GM12878 (cell line): ENCODE measurements around the gene NKG7. TPM values are rescaled to one million over a fixed set of nuclear protein-coding genes. Genes with fewer than 3 reads are reported as not detected.

Source experiments
- ATAC-seq: fragments of 200-7000 bp; cut with Tn5 transposase; 3 replicates; pipeline ENCODE4 v1.9.1; 2020; ENCODE audit warnings: mild to moderate bottlenecking, moderate library complexity
- BruUV-seq: library from RNA; stranded (reverse); fragments of 400-500 nt; replicated peaks from 2 replicates; lab custom pipeline; 2021; lab: Mats Ljungman, UMichigan
- CTCF ChIA-PET: fragments of 300-600 bp; sonication (Branson Sonifier 250); formaldehyde crosslinking; extraction: SDS; loops from one replicate; lab custom pipeline; 2021; ENCODE audit warnings: inconsistent platforms; lab: Yijun Ruan, JAX
- POLR2A ChIA-PET: fragments of 350-600 bp; formaldehyde crosslinking; extraction: SDS; loops from one replicate; lab custom pipeline; 2021; ENCODE audit warnings: inconsistent platforms; lab: Charles Lee
- RAD21 ChIA-PET: fragments of 300-600 bp; sonication (Branson Sonifier 250); formaldehyde crosslinking; loops from one replicate; lab custom pipeline; 2023; ENCODE audit warnings: antibody characterized with exemption; ENCODE audit not compliant: unreplicated experiment; lab: Charles Lee
- SMC1A ChIA-PET: fragments of 300-600 bp; sonication (Branson Sonifier 250); formaldehyde crosslinking; loops from one replicate; lab custom pipeline; 2023; ENCODE audit not compliant: unreplicated experiment, uncharacterized antibody; lab: Charles Lee
- DNase-seq: peaks from one replicate; pipeline ENCODE4 v3.0.0-alpha.2; 2011; ENCODE audit warnings: low read depth, low spot score
- FAIRE-seq: peaks from 3 replicates; lab custom pipeline; 2011; peaks lifted over from hg19 to GRCh38; lab: Jason Lieb, UNC
- H2AFZ ChIP-seq: 2 replicates; pipeline ENCODE4 v1.6.0; 2011; ENCODE audit warnings: low read depth, low read length, control low read depth; ENCODE audit not compliant: control insufficient read depth
- H3K27ac ChIP-seq: 2 replicates; pipeline ENCODE4 v1.5.1; 2011; ENCODE audit warnings: control low read depth; ENCODE audit not compliant: control insufficient read depth, insufficient read depth
- H3K27me3 ChIP-seq, 2 experiments: replicated peaks in 1 of 2; 2 replicates each; pipeline versions ENCODE4 v1.6.0 to v1.6.1; 2011; ENCODE audit warnings: low read length in 1 of 2; ENCODE audit not compliant: control insufficient read depth in 2 of 2, insufficient read depth in 2 of 2
- H3K36me3 ChIP-seq, 2 experiments: 2 replicates each; pipeline ENCODE4 v1.5.1; 2011; ENCODE audit warnings: low read length in 1 of 2; ENCODE audit not compliant: control insufficient read depth in 2 of 2, insufficient read depth in 2 of 2
- H3K4me1 ChIP-seq: 2 replicates; pipeline ENCODE4 v1.6.1; 2011; ENCODE audit warnings: mild to moderate bottlenecking, low read length, moderate library complexity, mixed read lengths; ENCODE audit not compliant: control insufficient read depth, insufficient read depth
- H3K4me2 ChIP-seq: 2 replicates; pipeline ENCODE4 v1.6.0; 2011; ENCODE audit warnings: control low read depth; ENCODE audit not compliant: control insufficient read depth, insufficient read depth
- H3K4me3 ChIP-seq: fragments of 200-600 bp; sonication (generic); 2 replicates; pipeline ENCODE4 v1.5.1; 2016
- H3K79me2 ChIP-seq: 2 replicates; pipeline ENCODE4 v1.6.0; 2011; ENCODE audit warnings: low read length; ENCODE audit not compliant: control insufficient read depth, insufficient read depth
- H3K9ac ChIP-seq: 2 replicates; pipeline ENCODE4 v1.8.0; 2011; ENCODE audit warnings: low read length, control low read depth, mixed read lengths; ENCODE audit not compliant: control insufficient read depth, insufficient read depth
- H3K9me3 ChIP-seq: replicated peaks from 3 replicates; pipeline ENCODE4 v1.5.1; 2011; ENCODE audit warnings: mild to moderate bottlenecking, low read length; ENCODE audit not compliant: control insufficient read depth, insufficient read depth
- H4K20me1 ChIP-seq: 2 replicates; pipeline ENCODE4 v1.6.0; 2011; ENCODE audit not compliant: control insufficient read depth, insufficient read depth
- EGR1 ChIP-seq, 2 experiments: IDR thresholded peaks; 1 replicate in 1 of 2; 2 replicates in 1 of 2; pipeline ENCODE4 v1.6.1; 2011 to 2012; ENCODE audit warnings: low read depth in 2 of 2, low read length in 2 of 2, borderline replicate concordance in 1 of 2, mild to moderate bottlenecking in 1 of 2, moderate library complexity in 1 of 2
- ESRRA ChIP-seq: IDR thresholded peaks from 2 replicates; pipeline ENCODE4 v1.6.1; 2012; ENCODE audit warnings: mild to moderate bottlenecking, low read length, improper control_type of control experiment
- GABPA ChIP-seq: IDR thresholded peaks from 2 replicates; pipeline ENCODE4 v1.6.1; 2014; ENCODE audit warnings: antibody characterized with exemption, low read depth, mild to moderate bottlenecking, inconsistent platforms
- HDGF ChIP-seq: fragments of 450-650 bp; IDR thresholded peaks from 2 replicates; pipeline ENCODE4 v1.6.1; 2016; ENCODE audit warnings: antibody characterized with exemption
- MEF2A ChIP-seq: IDR thresholded peaks from 2 replicates; pipeline ENCODE4 v1.6.1; 2011; ENCODE audit warnings: low read depth, mild to moderate bottlenecking, low read length, moderate library complexity; ENCODE audit not compliant: insufficient read depth
- NBN ChIP-seq: fragments of 450-650 bp; IDR thresholded peaks from 2 replicates; pipeline ENCODE4 v1.6.1; 2016
- PAX8 ChIP-seq: fragments of 450-650 bp; IDR thresholded peaks from 2 replicates; pipeline ENCODE4 v1.6.1; 2017; ENCODE audit warnings: mild to moderate bottlenecking, moderate library complexity
- PML ChIP-seq: IDR thresholded peaks from 2 replicates; pipeline ENCODE4 v1.6.1; 2012; ENCODE audit warnings: low read length, inconsistent platforms
- RB1 ChIP-seq: fragments of 450-650 bp; formaldehyde crosslinking; IDR thresholded peaks from 2 replicates; pipeline ENCODE4 v1.6.1; 2017; ENCODE audit warnings: mild to moderate bottlenecking, borderline replicate concordance
- ZBED1 ChIP-seq: IDR thresholded peaks from 2 replicates; pipeline ENCODE4 v1.6.1; 2016; ENCODE audit warnings: borderline replicate concordance
- ZNF274 ChIP-seq: IDR thresholded peaks from one replicate; pipeline ENCODE4 v1.8.0; 2011; ENCODE audit not compliant: insufficient read length, insufficient read depth
- ZNF592 ChIP-seq: fragments of 450-650 bp; IDR thresholded peaks from 2 replicates; pipeline ENCODE4 v1.6.1; 2017; ENCODE audit warnings: mild to moderate bottlenecking, moderate library complexity
- WGBS: methylation state at CpG from one replicate; pipeline ENCODE4 v1.1.6; 2016; ENCODE audit warnings: low lambda C conversion rate; ENCODE audit not compliant: insufficient replicate concordance, insufficient coverage; ENCODE audit errors: missing lambda C conversion rate; 5-methylcytosine and 5-hydroxymethylcytosine counted together
- in situ Hi-C: fragments of 300-500 bp; cut with MboI; formaldehyde crosslinking; loops from 9 replicates; pipeline ENCODE4 v1.14.3; 2018; ENCODE audit warnings: mixed read lengths
- intact Hi-C: fragments of 100-400 bp; cut with micrococcal nuclease; formaldehyde crosslinking; loops from one replicate; pipeline ENCODE4 v1.14.2; 2022; ENCODE audit not compliant: unreplicated experiment
- polyA plus RNA-seq, 11 experiments: library from polyadenylated mRNA; depleted of rRNA in 4 of 11; unstranded in 6 of 11; stranded (reverse) in 5 of 11; fragments of >200 nt; fragmentation: Nextera tagmentation in 4 of 11; fragmentation: Illumina TruSeq in 1 of 11; extraction: Ambion mirVana in 4 of 11; extraction: Trizol in 1 of 11; gene quantifications; 1 replicate in 1 of 11; 2 replicates in 10 of 11; pipeline versions ENCODE4 v1.2.1 to v1.2.3, GENCODE V29; 2011 to 2016; ENCODE audit warnings: inconsistent platforms in 2 of 11, missing spikeins in 2 of 11, low read depth in 1 of 11
- total RNA-seq, 4 experiments: library from RNA; depleted of rRNA in 3 of 4; stranded (reverse); fragments of >200 nt in 3 of 4; fragmentation: Illumina TruSeq in 1 of 4; extraction: Trizol in 1 of 4; gene quantifications; 2 replicates each; pipeline versions ENCODE4 v1.2.1 to v1.2.3, GENCODE V29; 2013 to 2021

Gene NKG7
- total and polyA plus RNA-seq, 10 of the 15 experiments (the other 5 are each of a cell fraction or from before 2014, with no cell fraction given), result 10.0 to 48.7 (median 22.3) TPM

GRCh38 chr19:51354103-51354741 is 18.2 kb downstream of the NKG7 start:
- POLR2A ChIA-PET, result no interaction called here
- WGBS, result 95% methylated on average over 12 of the region's 12 CpGs
- SMC1A ChIA-PET, result no interaction called here
- no peak for ATAC-seq
- no peak for TF ChIP-seq ZNF274
- no peak for TF ChIP-seq MEF2A
- no peak for TF ChIP-seq GABPA
- TF ChIP-seq EGR1 (IDR thresholded peaks at IDR 0.05; ENCODE audit: borderline replicate concordance in 1 of 2, low read depth in 2 of 2, low read length in 2 of 2), result no peak
- TF ChIP-seq PAX8, result no peak
- TF ChIP-seq HDGF, result no peak
- no peak for TF ChIP-seq NBN
- TF ChIP-seq ZNF592, result no peak
- TF ChIP-seq ZBED1, result no peak
- no peak for TF ChIP-seq ESRRA
- TF ChIP-seq PML, result no peak
- TF ChIP-seq RB1, result no peak
- Histone ChIP-seq H3K27me3 (no peaks in the 10 kb centered on the region), H4K20me1 (no peaks in the 10 kb centered on the region), H3K9ac (no peak overlapping the region), H3K4me1 (no peaks in the 10 kb centered on the region), H3K27ac (no peak overlapping the region), H3K36me3 (no peaks in the 10 kb centered on the region), H3K4me3 (no peak overlapping the region), H3K4me2 (no peak overlapping the region), H3K79me2 (no peaks in the 10 kb centered on the region), H2AFZ (no peak overlapping the region), H3K9me3 (no peaks in the 10 kb centered on the region)
- BruUV-seq, result no TSS peak
- FAIRE-seq, result no peak
- intact Hi-C loops, result no loop called here
- DNase-seq, result no peak
- CTCF ChIA-PET, result interaction anchor here (0.8 to 1.1 kb wide), 2 partner anchors 11 to 118 kb away, joined by 3 to 4 read pairs; no protein-coding TSS in a partner anchor
- in situ Hi-C loops, result loop anchor here (25.0 kb wide), 1 partner anchor 1017 kb away; the partner anchor contains the start of gene KCNC3
- RAD21 ChIA-PET, result no interaction called here
